IPS-18c (cell line): Measurements from ENCODE around the gene ZNF451.

ENCODE experiments used
- H3K4me3 ChIP-seq: 2 replicates; pipeline ENCODE4 v1.7.0; 2013; ENCODE audit warnings: low read depth, mild to moderate bottlenecking, low read length, moderate library complexity; ENCODE audit not compliant: insufficient read depth
- H3K9me3 ChIP-seq: one replicate; pipeline ENCODE4 v1.6.1; 2013; ENCODE audit warnings: mild to moderate bottlenecking, low read length, moderate library complexity; ENCODE audit not compliant: control insufficient read depth, insufficient read depth

ZNF451 gene

DNA sequence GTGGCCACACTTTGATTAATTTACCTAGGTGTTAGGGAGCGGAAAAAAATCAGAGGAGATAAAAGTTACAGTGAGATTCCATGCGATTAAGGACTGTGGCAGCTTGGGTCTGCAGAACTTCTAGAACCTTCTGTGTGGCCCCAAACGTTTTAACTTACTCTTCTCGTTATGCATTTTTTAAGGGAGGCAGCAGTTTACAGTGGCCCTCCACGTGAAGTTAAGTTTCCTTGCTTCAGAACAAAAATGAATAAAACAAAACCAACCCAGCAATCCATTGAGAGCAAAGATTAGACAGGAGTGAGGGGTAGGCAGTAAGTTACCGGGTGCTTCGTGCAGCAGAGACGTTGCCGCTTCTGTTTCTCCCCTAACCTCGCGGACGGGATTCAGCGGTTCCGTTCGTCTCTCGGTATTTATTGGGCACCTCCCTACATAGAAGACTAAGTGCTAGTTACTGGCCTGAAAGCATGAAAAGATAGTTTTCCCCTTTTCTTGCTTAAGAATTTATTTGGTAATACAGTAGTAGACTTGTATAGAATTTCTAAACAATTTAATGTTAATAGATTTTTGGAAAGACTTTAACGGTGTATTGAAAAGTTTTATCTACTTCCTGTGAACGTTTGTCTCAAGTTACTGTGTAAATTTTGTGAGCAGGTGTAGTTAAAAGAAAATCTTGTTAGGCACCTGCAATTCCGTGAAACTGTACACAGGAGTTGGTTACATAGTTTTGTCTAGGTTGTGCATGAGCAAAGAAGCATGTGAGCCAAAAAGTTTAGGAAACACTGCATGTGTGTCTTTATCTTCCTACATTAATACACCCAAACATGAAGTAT is 83.3 kb downstream of the ZNF451 start:
- H3K4me3 ChIP-seq = peak overlapping the region; percentile 73

DNA sequence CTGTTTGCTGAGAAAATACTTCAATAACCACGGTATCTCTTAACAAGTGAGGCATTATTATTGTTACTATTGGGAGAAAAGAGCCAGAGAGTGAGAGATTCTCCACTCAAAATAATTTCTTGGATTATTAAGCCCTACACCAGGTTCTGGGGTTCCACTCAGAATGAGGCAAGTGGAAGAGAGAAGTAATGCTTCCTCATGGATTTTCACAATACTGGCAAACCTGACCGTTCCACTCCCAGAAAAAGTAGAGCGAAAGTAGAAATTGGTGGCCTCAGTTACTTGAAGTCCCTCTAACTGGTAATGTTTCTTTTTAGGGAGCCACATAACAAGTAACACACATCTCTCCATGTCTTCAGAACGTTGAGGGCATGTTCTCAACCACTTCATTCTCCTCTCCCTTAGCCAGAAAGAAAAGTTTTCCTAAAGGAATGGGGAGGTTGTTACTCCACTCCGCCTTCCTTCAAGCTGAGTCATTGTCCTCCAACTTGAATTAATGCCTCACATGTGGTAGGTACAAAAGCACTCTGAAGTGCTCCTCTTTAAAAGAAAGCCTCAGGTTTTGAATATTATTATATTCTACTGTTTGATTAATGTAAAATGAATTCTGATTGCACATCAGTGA is 84.0 kb downstream of the ZNF451 start:
- Histone ChIP-seq H3K9me3 (no peaks in the 10 kb centered on the region), H3K4me3 (peak overlapping the region; percentile 73)

More for the DNA sequence above, 83.3 kb downstream of the ZNF451 start:
- H3K9me3 ChIP-seq = no peaks in the 10 kb centered on the region

DNA sequence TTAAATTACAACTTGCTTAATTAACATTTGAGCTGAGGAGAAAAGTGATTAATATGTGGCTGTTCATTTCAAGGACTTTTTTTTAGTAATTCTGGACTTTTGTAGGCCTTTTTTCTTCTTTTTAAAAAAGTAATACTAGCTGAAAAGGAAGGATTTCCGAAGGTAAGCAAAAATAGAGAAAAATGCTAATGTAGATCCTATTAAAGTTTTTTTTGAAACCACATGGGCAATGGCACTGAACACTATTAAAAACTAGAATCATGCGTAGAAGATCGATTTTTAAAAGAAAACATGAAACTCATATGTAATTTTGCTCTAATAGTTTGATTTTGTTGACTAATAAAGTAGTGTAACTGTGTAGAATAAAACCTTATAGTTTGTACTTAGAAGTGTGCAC is 84.5 kb downstream of the ZNF451 start:
- H3K9me3 ChIP-seq = no peaks in the 10 kb centered on the region
- H3K4me3 ChIP-seq = no peak overlapping the region

DNA sequence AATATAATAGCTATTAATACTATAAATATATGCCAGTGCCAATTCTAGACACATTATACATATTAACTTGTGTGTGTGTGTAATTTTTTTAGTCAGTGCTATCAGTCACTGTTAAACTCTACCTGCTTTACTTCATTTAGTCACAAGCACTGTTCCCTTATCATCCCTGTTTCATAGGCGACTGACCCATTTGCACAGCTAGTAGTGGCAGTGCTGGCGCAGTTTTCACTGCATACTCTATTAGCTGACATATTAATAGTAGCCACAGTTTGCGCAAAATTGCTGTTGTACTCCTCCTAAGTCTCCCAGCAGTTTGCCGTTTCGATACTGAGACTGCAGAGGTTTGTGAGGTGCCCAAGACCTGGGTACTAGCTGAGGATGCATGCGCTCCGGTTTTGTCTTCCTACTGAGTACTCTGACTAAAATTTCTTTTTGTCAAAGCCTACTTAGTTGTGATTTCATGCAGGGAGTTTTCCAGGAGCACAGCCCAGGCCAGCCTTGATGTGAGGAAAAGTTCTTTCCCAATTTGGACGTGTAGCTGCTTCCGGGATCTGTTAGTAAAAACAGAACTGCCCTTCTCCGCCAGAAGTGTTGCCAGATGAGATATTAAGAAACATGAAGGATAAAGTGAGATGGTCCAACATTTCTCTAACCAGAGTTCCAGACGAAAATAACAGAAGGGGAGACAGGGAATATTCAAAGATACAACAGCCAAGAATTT is 87.7 kb downstream of the ZNF451 start:
- H3K4me3 ChIP-seq = no peak overlapping the region
- no peaks in the 10 kb centered on the region for H3K9me3 ChIP-seq

DNA sequence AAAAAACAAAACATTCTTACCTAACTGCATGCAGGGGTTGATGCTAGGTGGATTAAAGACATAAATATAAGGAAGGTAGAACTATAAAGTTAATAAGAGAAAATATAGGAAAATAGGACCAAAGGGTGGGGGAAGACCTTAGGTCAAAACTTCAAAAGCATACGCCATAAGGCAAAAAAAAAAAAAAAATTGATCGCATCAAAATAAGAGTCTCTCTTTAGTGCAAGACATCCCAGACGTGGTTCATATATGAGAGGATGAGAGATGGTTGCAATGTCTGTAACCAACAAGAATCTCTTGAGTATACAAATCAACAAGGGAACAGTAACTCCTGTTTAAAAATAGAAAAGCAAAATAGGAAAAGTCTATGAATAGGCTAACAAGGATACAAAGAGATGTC is 90.6 kb downstream of the ZNF451 start:
- H3K4me3 ChIP-seq = no peak overlapping the region
- H3K9me3 ChIP-seq = no peaks in the 10 kb centered on the region

DNA sequence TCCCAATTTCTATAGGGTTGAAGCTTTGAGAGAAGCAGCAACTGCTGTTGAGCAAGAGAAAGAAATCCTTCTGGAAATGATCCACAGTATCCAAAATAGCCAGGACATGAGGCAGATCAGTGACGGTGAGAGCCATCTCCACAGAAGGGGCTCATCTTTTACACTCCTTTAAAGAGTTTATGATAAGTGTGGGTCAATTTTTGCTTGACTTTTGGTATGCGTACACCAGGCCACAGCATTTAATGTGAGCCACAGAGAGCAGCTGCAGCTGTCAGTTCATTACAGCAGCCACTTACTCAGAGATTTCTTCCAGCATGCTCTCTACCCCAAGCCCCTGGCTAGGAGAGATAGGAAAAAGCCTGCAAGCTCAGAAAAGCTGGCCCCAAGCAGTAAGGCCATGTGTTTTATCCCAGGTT is 92.0 kb downstream of the ZNF451 start:
- Histone ChIP-seq H3K4me3 (no peak overlapping the region), H3K9me3 (no peaks in the 10 kb centered on the region)

DNA sequence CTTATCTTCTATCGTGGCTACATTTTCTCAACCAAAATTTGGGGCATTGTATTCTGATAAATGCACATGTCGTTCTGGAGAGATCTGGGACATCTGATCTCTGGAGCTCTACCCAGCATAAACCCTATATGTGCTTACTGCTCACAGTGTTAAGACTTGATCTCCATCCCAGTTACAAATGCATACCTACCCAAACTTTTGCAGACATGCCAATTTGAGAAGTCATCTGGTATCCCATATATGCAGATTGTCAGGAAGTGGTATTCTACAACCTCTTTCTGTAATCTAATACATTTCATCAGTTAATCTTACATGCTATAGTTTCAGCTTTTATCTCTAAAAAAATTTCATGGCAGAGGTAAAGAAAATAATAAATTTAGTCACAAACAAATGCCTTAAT is 93.3 kb downstream of the ZNF451 start:
- Histone ChIP-seq H3K4me3 (no peak overlapping the region), H3K9me3 (no peaks in the 10 kb centered on the region)

DNA sequence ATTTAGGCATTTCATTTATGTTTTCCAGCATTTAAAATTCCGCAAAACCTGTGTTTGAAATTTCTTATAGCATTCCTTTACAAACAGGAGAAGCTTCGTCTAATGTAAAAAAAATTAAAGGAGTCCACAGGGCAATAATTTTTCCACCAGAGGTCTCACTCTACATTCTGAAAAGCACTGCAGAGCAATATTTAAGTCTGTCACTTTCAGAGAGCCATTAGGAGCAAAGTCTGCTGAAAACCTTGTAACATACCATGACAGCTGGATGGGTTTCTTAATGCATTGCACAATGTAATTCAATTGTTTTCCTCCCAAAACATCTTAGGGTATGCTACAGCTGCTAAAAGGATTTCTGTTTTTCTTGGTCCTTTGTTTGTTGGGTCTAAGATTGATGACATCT is 100.2 kb downstream of the ZNF451 start:
- no peak overlapping the region for H3K4me3 ChIP-seq
- no peaks in the 10 kb centered on the region for H3K9me3 ChIP-seq

DNA sequence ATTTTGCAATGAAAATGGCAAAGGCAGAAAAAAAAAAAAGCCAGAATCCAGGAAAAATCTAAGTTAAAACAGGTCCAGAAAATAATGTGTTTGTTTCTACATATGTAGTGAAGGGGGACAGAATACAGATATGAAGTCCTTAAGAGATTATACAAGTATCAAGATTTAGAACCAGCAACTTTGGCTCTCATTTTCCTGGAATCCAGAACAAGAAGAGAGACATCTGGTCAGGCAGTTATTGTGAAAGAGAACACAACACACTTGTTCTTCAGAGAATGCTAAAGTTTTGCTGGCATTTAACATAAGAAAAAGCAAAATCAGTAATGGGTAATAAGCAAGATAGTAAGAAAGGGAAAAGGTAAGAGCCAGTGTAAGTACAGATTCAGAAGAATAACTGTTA is 103.2 kb downstream of the ZNF451 start:
- H3K9me3 ChIP-seq = no peaks in the 10 kb centered on the region
- no peak overlapping the region for H3K4me3 ChIP-seq

DNA sequence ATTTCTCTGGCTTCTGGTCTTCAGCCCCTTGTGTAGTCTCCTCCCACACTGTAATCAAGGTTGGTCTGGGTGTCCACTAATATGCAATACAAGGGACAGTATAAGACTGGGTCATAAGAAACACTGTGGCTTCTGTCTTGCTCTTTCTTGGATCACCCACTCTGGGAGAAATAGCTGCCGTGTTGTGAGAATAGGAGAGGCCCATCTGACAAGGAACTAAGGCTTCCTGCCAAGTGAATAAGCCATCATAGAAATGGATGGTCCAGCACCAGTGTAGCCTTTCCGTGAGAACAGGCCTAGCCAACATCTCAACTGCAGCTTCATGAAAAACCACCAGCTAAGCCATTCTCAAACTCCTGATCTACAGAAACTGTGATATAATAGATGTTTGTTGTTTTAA is 105.5 kb downstream of the ZNF451 start:
- Histone ChIP-seq H3K9me3 (no peaks in the 10 kb centered on the region), H3K4me3 (no peak overlapping the region)

DNA sequence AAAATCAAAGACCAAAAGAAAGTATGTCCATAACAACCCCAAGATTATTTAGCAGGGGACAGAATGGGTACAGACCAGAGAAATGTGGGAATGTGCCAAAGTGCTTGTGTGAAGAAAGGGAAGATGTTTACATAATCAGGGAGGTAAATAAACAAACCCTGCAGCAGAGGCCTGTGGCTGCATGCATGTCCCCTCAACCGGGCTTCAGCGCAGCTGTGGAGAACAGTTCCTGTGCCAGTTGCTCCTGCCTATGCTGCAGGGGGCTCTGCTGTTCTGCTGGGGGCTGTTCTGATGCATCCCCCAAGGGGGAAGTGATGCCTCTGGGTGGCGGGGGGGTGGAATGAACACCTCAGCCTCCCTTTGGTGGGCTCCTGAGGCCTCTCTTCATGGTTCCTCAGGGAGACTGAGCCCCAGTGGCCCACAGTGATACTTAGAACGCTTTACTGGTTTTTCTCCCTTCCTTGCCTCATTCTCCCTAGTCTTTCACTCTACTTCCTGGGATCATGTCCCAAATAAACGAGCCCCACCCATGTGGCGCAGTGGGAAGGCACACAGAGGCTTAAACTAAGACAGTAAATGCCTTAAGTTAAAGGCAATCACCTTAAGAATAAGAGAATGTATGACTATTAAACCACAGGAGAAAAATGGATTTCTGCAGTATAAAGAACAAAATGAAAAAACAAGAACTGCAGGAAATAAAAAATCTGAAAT is 109.1 kb downstream of the ZNF451 start:
- H3K4me3 ChIP-seq = no peak overlapping the region

DNA sequence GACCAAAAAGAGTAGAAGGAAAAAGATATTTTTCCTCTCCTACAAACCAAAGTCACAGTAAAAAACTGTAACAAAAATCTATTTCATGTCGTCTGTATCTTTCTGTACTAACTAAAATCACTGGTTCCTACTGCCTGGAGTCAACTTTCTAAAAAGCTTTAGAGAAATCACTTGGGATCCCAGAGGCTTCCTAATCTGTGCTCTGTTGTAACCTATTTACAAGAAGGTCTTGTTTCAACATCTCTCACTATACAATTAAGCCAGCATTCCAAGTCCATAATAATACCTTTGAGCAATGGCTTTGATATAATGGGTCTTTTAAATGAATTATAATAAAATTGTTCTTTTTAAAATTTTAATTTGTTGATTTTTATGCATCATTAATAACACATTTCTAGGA is 111.7 kb downstream of the ZNF451 start:
- Histone ChIP-seq H3K9me3 (no peaks in the 10 kb centered on the region), H3K4me3 (no peak overlapping the region)

More for the DNA sequence above, 109.1 kb downstream of the ZNF451 start:
- no peaks in the 10 kb centered on the region for H3K9me3 ChIP-seq

DNA sequence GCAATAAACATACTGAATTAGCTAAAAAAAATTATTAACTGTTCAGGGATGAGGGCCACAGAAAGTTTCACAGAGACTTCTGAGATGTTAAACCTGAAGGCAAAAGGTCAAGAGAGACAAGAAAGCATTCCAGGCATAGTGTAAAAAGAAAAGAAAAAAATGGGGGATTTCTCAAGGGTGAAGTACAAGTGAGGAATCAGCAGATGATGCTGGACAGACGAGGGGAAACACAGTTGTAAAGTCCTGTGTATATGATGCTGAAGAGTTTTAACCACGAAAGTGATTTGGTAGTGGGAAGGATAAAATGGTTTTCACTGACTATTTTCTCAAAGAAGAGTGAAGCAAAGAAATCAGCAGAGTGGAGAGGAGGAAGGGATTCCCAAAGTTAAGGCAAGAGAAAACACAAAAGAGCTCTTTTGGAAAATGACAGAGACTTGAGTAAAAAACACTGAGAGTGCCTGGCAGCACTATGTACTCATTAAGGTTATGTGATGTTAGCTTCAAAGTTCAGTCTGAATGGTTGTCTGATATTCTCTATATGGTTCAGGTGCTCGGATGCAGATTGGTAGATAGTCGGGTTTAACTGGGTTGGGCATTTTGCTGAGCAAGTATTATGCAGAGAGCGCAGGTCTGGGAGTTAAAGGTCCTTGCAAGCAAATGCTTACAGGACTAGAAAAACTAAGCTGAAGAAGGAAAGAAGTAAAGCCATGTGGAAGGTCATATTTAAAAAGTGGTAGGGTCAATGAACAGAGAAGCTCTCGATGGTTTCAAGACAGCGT is 115.8 kb downstream of the ZNF451 start:
- Histone ChIP-seq H3K4me3 (no peak overlapping the region), H3K9me3 (no peaks in the 10 kb centered on the region)

DNA sequence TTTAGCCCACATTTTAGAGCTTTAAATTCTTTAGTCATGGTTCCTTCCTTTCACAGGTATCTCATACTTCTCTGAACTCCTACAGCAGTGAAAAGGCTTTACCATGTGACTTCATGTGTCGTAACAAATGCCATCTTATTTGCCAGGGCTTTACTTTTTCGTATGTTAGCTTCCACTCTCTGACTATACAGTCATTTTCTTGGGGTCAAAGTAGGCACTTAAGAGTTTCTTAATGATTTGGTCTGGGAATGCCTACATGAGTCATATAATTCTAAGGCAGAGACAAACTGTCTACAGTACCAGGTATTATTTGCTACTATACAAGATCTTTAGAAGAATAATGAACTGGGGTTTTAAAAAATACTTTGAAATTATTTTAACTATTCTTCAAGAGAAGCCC is 117.2 kb downstream of the ZNF451 start:
- Histone ChIP-seq H3K9me3 (no peaks in the 10 kb centered on the region), H3K4me3 (no peak overlapping the region)

DNA sequence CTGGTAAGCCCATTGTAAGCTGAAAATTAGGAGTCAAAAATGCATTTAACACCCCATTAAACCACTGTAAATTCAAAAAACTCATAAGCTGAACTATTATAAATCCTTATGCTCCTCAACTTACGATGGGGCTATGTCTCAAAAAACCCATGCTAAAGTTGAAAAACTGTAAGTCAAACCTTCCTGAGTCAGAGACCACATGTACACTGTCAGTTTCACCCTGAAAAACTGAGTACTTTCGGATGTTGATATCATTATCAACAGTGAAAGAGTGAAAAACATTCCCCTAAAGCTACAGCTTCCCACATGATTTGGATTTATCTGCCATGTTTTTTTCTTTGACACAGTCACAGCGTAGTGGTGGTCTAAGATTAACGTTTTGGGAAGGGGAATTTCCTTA is 117.9 kb downstream of the ZNF451 start:
- Histone ChIP-seq H3K9me3 (no peaks in the 10 kb centered on the region), H3K4me3 (no peak overlapping the region)

DNA sequence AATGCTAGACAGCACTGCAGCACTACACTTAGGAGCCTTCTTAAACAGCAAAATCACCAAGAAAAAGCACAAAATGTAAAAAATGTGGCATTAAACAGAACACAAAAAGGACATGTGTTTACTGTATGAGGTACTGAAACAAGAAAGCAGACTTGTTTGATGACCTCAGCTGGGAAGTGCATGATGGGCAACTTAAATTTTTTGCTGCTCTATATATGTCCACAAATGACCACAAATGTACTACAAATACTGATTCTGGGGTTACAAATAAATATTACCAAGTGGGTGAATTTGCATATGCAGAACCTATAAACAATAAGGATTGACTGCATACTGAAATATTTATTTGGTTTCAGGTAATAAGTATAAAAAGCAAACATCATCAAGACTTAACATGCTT is 119.0 kb downstream of the ZNF451 start:
- Histone ChIP-seq H3K4me3 (no peak overlapping the region), H3K9me3 (no peaks in the 10 kb centered on the region)

DNA sequence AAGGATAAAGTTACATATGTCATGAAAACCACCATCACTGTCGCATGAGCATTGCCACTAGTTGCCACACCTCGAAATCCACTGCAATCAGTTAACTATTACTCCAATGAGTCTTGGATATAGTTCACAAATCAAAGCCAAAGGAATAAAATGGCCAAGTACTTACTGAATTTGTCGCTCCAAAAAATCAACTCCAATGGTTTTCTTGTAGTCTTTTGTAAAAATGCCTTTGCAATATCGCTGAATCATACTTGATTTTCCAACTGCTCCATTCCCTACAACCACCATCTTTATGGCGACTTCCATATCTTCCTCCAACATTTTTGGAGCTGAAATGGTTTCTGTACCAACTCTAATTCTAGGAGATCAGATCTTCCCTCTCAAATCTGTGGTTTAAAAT is 120.1 kb downstream of the ZNF451 start:
- H3K4me3 ChIP-seq = no peak overlapping the region
- no peaks in the 10 kb centered on the region for H3K9me3 ChIP-seq
